ENCODE results near the gene SAP30.

SAP30 gene

GRCh38 chr4:173415092-173415491 lies 44.3 kb downstream of the SAP30 start:
- no peak for DNase-seq (ENCODE audit: low read depth, low spot score)

GRCh38 chr4:173415885-173416653 lies 45.3 kb downstream of the SAP30 start:
- peak; percentile 41 for DNase-seq (ENCODE audit: low read depth, low spot score)

GRCh38 chr4:173417833-173418232 lies 47.1 kb downstream of the SAP30 start:
- no peak for DNase-seq (ENCODE audit: low read depth, low spot score)

- DNase-seq (ENCODE audit: low read depth, low spot score): no peak
These were observed 47.9 kb downstream of the SAP30 start for GRCh38 chr4:173418639-173419038.

GRCh38 chr4:173420324-173420752 lies 49.6 kb downstream of the SAP30 start:
- DNase-seq (ENCODE audit: low read depth, low spot score): no peak

- DNase-seq (ENCODE audit: low read depth, low spot score): no peak
These were observed 50.0 kb downstream of the SAP30 start for GRCh38 chr4:173420801-173421200.

GRCh38 chr4:173424899-173425805 lies 54.4 kb downstream of the SAP30 start:
- no peak for DNase-seq (ENCODE audit: low read depth, low spot score)

- DNase-seq (ENCODE audit: low read depth, low spot score): no peak
These were observed 55.3 kb downstream of the SAP30 start for GRCh38 chr4:173426064-173426463.
